ENCODE results near the gene NR1D1. TPM values are rescaled to one million over a fixed set of nuclear protein-coding genes. Genes with fewer than 3 reads are reported as not detected.
A peak's percentile ranks its signal among the peaks of the same experiment; 100 is the strongest.
"Not testable (repeated sequence)": the region's sequence is repeated elsewhere in the genome, so short reads cannot be mapped to it uniquely, and the experiment has no call there.

Gene NR1D1
- total RNA-seq = 1 to 10 TPM; 5.0 to 5.8 TPM

DNA sequence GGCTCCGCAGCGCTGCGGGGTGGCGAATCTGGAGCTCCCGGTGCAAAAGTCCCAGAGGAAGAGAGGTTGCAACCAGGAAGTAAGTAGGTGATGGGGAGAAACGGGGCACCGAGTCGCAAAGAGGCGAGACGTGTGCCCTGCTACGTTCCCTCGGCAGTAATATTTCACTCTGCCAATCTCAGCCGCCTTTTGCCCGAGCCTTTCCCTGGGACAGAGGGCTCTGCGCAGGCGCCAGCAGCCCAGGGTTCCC is at the start of gene NR1D1:
TSS of gene NR1D1 (minus strand) at position 171 of the 250 bp plus-strand sequence. CDS start 495 bp downstream, outside the sequence.
- peak within 1 kb of the TSS; percentile 83 for H3K27ac Mint-ChIP-seq
- H3K27me3 Mint-ChIP-seq = no peaks in the 10 kb centered on the region
- H3K36me3 Mint-ChIP-seq = peaks cover 13% of the 10 kb centered on the region
- ATAC-seq (ENCODE audit: low read depth) = no peak
- POLR2A ChIA-PET = interaction anchor here (0.9 to 3.5 kb wide), 4 partner anchors 11 to 174 kb away, joined by 3 to 46 read pairs (median 10); partner anchors contain the start of gene MSL1
- H3K4me3 Mint-ChIP-seq = peak within 1 kb of the TSS; percentile 94
- H3K4me1 Mint-ChIP-seq = peaks cover 75% of the 10 kb centered on the region
- no peak for DNase-seq
- H3K9me3 Mint-ChIP-seq = no peaks in the 10 kb centered on the region

GRCh38 chr17:40148527-40148926 is 48.1 kb upstream of the NR1D1 start:
- Mint-ChIP-seq H3K27me3 (no peaks in the 10 kb centered on the region), H3K4me3 (no peak overlapping the region), H3K4me1 (peaks cover 12% of the 10 kb centered on the region), H3K27ac (peak overlapping the region; percentile 3), H3K9me3 (no peaks in the 10 kb centered on the region), H3K36me3 (peaks cover 38% of the 10 kb centered on the region)
- POLR2A ChIA-PET = interaction anchor here (0.7 kb wide), 1 partner anchor 34 kb away, joined by 3 read pairs; no protein-coding TSS in a partner anchor
- DNase-seq = no peak
- no peak for ATAC-seq (ENCODE audit: low read depth)

DNA sequence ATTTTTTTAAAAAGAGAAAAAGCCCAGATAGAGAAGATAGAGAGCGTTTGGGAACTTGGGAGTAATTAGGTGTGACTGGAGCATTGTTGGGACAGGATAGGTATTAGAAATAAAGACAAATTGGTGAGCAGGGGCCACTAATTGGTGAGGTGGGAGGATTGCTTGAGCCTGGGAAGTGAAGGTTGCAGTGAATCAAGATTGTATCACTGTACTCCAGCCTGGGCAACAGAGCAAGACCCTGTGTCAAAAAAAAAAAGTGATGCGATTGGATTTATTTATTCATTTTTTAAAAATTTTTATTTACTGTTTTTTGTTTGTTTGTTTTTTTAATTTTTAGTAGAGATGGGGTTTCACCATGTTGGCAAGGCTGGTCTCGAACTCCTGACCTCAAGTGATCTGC is 45.1 kb upstream of the NR1D1 start:
- no peaks in the 10 kb centered on the region for H3K9me3 Mint-ChIP-seq
- no peak for DNase-seq
- ATAC-seq (ENCODE audit: low read depth) = no peak
- H3K36me3 Mint-ChIP-seq = peaks cover 38% of the 10 kb centered on the region
- peaks cover 24% of the 10 kb centered on the region for H3K4me1 Mint-ChIP-seq
- H3K4me3 Mint-ChIP-seq = no peak overlapping the region
- H3K27me3 Mint-ChIP-seq = no peaks in the 10 kb centered on the region
- H3K27ac Mint-ChIP-seq = peak overlapping the region; percentile 4
- POLR2A ChIA-PET = interaction anchor here (0.7 kb wide), 1 partner anchor 20 kb away, joined by 3 read pairs; no protein-coding TSS in a partner anchor

DNA sequence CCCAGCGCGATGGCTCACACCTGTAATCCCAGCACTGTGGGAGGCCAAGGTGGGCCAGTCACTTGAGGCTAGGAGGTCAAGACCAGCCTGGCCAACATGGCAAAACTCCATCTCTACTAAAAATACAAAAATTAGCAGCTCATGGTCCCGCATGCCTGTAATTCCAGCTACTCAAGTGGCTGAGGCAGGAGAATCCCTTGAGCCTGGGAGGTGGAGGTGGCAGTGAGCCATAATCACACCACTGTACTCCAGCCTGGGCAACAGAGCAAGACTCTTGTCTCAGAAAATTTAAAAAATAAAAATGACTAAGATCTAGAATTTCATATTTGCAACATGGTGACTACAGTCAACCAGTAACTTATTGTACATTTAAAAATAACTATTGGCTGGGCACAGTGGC is 42.8 kb upstream of the NR1D1 start:
- H3K9me3 Mint-ChIP-seq; ATAC-seq (ENCODE audit: low read depth); DNase-seq; H3K27ac Mint-ChIP-seq; H3K4me3 Mint-ChIP-seq; H3K27me3 Mint-ChIP-seq: not testable (repeated sequence)
- peaks cover 25% of the 10 kb centered on the region for H3K36me3 Mint-ChIP-seq
- H3K4me1 Mint-ChIP-seq = peaks cover 26% of the 10 kb centered on the region
- POLR2A ChIA-PET = interaction anchor here (1.0 to 1.1 kb wide), 2 partner anchors 20 to 29 kb away, joined by 3 read pairs; no protein-coding TSS in a partner anchor

DNA sequence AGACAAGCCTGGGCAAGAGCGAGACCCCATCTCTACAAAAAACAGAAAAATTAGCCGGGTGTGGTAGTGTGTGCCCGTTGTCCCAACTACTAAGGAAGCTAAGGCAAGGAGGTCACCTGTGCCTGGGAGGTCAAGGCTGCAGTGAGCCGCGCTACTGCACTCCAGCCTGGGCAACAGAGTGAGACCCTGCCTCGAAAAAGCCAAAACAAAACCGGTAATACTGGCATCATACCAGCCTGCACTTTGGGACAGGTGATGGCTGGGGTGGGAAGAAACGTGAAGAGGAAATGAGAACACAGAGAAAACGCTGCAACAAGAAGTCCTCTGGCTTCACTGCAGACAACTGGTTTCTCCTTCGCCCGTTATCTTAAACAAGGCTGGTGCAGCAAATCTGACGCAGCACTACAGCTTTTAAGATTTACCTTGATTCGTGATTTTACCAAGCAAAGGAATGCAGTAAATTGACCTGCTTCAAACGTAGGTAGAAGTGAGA is 39.2 kb upstream of the NR1D1 start:
- no peaks in the 10 kb centered on the region for H3K27me3 Mint-ChIP-seq
- H3K4me1 Mint-ChIP-seq = peaks cover 28% of the 10 kb centered on the region
- ATAC-seq (ENCODE audit: low read depth) (peak; percentile 1), DNase-seq (peak; percentile 38)
- H3K36me3 Mint-ChIP-seq = peaks cover 24% of the 10 kb centered on the region
- peak overlapping the region; percentile 97 for H3K27ac Mint-ChIP-seq
- H3K4me3 Mint-ChIP-seq = peak overlapping the region; percentile 99
- POLR2A ChIA-PET = interaction anchor here (0.7 to 5.6 kb wide), 10 partner anchors 13 to 502 kb away, joined by 3 to 48 read pairs (median 4); partner anchors contain the start of genes MSL1 and STARD3
- no peaks in the 10 kb centered on the region for H3K9me3 Mint-ChIP-seq

DNA sequence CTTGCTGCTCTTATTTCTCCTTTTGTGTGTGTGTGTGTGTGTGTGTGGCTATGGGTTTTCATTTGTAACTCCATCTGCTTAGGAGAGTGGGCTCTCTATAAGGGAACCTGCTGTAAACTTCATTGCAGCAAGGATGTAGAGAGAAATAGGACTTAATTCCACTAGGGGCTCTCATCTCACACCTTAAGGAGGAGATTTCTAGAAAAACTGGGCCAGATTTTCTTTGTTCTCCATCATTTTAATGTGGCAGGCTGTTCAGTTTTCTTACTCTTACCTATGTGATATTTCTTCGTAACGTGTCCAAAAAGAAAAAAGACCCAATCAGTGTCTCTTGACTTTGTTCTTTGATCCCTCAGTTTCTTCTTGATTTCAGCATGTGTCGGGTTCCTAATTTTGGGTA is 35.4 kb upstream of the NR1D1 start:
- H3K36me3 Mint-ChIP-seq = peaks cover 30% of the 10 kb centered on the region

DNA sequence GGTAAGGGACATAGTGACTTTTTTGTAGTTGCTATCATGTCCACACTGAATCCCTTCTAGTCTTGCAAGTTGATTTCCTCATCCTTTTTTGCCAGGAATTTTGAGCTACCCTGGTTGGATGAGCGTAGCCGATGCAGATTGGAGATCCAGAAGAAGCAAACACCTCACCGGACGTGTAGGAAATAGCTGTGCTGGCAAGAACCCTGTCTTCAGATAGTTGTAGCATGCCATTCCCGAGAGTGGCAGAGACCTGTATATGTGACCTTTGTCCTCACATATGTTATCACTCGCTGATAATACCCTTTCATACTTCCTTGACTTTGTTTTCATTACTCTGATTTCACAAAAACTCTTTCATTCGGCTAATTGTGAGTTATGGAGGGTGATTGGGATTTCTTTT is 33.8 kb upstream of the NR1D1 start:
- POLR2A ChIA-PET = interaction anchor here (0.8 to 3.4 kb wide), 2 partner anchors 11 to 20 kb away, joined by 3 to 23 read pairs; partner anchors contain the start of gene MSL1
- ATAC-seq (ENCODE audit: low read depth) = no peak
- H3K27ac Mint-ChIP-seq = no peak overlapping the region
- no peak for DNase-seq
- H3K36me3 Mint-ChIP-seq = peaks cover 45% of the 10 kb centered on the region
- no peak overlapping the region for H3K4me3 Mint-ChIP-seq
- peaks cover 13% of the 10 kb centered on the region for H3K4me1 Mint-ChIP-seq
- no peaks in the 10 kb centered on the region for H3K27me3 Mint-ChIP-seq
- H3K9me3 Mint-ChIP-seq = no peaks in the 10 kb centered on the region

More for the DNA sequence above, 35.4 kb upstream of the NR1D1 start:
- H3K27ac Mint-ChIP-seq = peak overlapping the region; percentile 35
- ATAC-seq (ENCODE audit: low read depth) (no peak), DNase-seq (no peak)
- no peak overlapping the region for H3K4me3 Mint-ChIP-seq
- no peaks in the 10 kb centered on the region for H3K27me3 Mint-ChIP-seq
- H3K9me3 Mint-ChIP-seq = no peaks in the 10 kb centered on the region
- peaks cover 16% of the 10 kb centered on the region for H3K4me1 Mint-ChIP-seq
- POLR2A ChIA-PET = no interaction called here

DNA sequence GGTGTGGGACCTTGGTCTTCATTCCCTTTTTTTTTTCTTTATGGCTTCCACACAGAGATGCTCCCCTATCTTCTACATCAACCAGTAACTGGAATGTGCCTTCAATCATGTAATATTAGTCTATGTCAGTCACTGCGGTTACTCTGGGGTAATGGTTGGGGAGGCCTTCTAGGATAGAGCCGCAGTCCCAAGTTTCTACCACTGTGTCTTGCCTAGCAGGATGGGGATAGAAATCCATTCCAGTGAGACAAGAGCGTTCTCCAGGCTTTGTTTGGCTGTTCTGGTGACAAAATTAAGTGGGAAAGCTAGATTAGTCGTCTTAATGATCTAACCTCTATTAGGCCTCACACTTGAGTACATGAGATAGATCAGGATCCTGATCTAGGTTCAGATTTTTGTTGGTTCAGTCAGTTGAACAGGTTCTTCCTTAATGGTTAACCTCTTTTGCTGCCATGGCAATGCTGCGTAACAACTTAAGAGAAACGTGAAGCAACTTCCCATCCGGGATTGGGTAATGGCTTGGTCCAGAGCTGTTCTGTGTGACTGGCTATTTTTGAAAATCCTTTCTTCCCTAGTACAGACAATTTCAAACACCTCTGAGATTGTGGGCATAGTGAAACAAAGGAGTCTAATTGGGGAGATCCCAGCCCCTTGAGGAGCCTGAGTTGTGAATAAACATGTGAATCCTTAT is 30.1 kb upstream of the NR1D1 start:
- no peaks in the 10 kb centered on the region for H3K27me3 Mint-ChIP-seq
- no peaks in the 10 kb centered on the region for H3K9me3 Mint-ChIP-seq
- H3K4me3 Mint-ChIP-seq = no peak overlapping the region
- H3K4me1 Mint-ChIP-seq = peaks cover 11% of the 10 kb centered on the region
- no peak overlapping the region for H3K27ac Mint-ChIP-seq
- ATAC-seq (ENCODE audit: low read depth) (no peak), DNase-seq (no peak)
- peaks cover 46% of the 10 kb centered on the region for H3K36me3 Mint-ChIP-seq
- POLR2A ChIA-PET = interaction anchor here (1.1 kb wide), 1 partner anchor 10 kb away, joined by 3 read pairs; the partner anchor contains the start of gene CASC3

DNA sequence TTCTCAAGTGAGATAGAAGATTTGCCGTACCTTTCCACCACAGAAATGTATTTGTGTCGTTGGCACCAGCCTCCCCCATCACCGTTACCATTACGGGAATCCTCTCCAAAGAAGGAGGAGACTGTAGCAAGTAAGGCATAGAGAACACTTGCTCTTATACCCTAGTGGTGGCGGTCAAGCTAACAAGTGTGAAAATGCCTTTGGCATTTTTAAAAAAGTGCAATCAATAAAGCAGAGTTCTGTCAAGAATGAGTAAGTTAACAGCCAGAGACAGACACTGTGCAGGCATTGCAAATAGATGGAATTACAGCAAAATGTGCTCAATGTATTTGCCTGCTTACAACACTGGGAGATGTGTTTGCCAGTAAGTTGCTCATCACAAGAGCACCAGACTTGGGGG is 29.1 kb upstream of the NR1D1 start:
- DNase-seq = no peak
- Mint-ChIP-seq H3K27me3 (no peaks in the 10 kb centered on the region), H3K36me3 (peaks cover 48% of the 10 kb centered on the region), H3K27ac (no peak overlapping the region), H3K4me1 (peaks cover 15% of the 10 kb centered on the region), H3K9me3 (no peaks in the 10 kb centered on the region), H3K4me3 (no peak overlapping the region)
- ATAC-seq (ENCODE audit: low read depth) = no peak
- POLR2A ChIA-PET = no interaction called here

GRCh38 chr17:40124279-40125141 is 24.1 kb upstream of the NR1D1 start:
- Mint-ChIP-seq H3K36me3 (peaks cover 28% of the 10 kb centered on the region), H3K9me3 (no peaks in the 10 kb centered on the region), H3K4me1 (peaks cover 28% of the 10 kb centered on the region), H3K4me3 (peak overlapping the region; percentile 93), H3K27ac (peak overlapping the region; percentile 59), H3K27me3 (no peaks in the 10 kb centered on the region)
- POLR2A ChIA-PET = interaction anchor here (0.7 to 5.6 kb wide), 8 partner anchors 9 to 164 kb away, joined by 3 to 48 read pairs (median 6); partner anchors contain the start of genes CASC3, CDC6 and WIPF2
- DNase-seq = no peak
- ATAC-seq (ENCODE audit: low read depth) = no peak

GRCh38 chr17:40123811-40124114 is 23.4 kb upstream of the NR1D1 start:
- no peak for ATAC-seq (ENCODE audit: low read depth)
- no peaks in the 10 kb centered on the region for H3K9me3 Mint-ChIP-seq
- POLR2A ChIA-PET = interaction anchor here (0.6 to 5.6 kb wide), 13 partner anchors 10 to 1807 kb away, joined by 3 to 48 read pairs (median 5); partner anchors contain the start of genes CASC3, CDC6, ODAD4 and PSMD3
- H3K27me3 Mint-ChIP-seq = no peaks in the 10 kb centered on the region
- peak overlapping the region; percentile 93 for H3K4me3 Mint-ChIP-seq
- no peak for DNase-seq
- peaks cover 30% of the 10 kb centered on the region for H3K4me1 Mint-ChIP-seq
- H3K27ac Mint-ChIP-seq = peak overlapping the region; percentile 89
- peaks cover 23% of the 10 kb centered on the region for H3K36me3 Mint-ChIP-seq

- Mint-ChIP-seq H3K27me3 (no peaks in the 10 kb centered on the region), H3K36me3 (peaks cover 23% of the 10 kb centered on the region), H3K27ac (peak overlapping the region; percentile 89), H3K4me1 (peaks cover 33% of the 10 kb centered on the region), H3K9me3 (no peaks in the 10 kb centered on the region), H3K4me3 (peak overlapping the region; percentile 93)
- ATAC-seq (ENCODE audit: low read depth) (peak; percentile 21), DNase-seq (peak; percentile 65)
- POLR2A ChIA-PET = interaction anchor here (0.6 to 5.6 kb wide), 18 partner anchors 10 to 1807 kb away, joined by 3 to 48 read pairs (median 5); partner anchors contain the start of genes CASC3, CDC6, CSF3 and NR1D1
Observed at GRCh38 chr17:40122999-40123810, 22.8 kb upstream of the NR1D1 start.
